GM12878 (cell line): ENCODE data around the gene PDGFB.

Source experiments
- CEBPB ChIP-seq, 2 experiments: fragments of 150-350 bp in 1 of 2; IDR thresholded peaks; 2 replicates each; pipeline ENCODE4 v1.6.1; 2012 to 2014; ENCODE audit warnings: low read depth in 2 of 2, low read length in 2 of 2, borderline replicate concordance in 1 of 2, inconsistent platforms in 1 of 2
- CEBPZ ChIP-seq: fragments of 150-350 bp; IDR thresholded peaks from 2 replicates; pipeline ENCODE4 v1.6.1; 2016; ENCODE audit warnings: low read depth, low read length
- E4F1 ChIP-seq: fragments of 450-650 bp; IDR thresholded peaks from 2 replicates; pipeline ENCODE4 v1.6.1; 2018; ENCODE audit warnings: borderline replicate concordance, mild to moderate bottlenecking; ENCODE audit not compliant: partially characterized antibody
- EP300 ChIP-seq, 2 experiments: fragments of 150-350 bp in 1 of 2; IDR thresholded peaks; 2 replicates each; pipeline ENCODE4 v1.6.1; 2011 to 2012; ENCODE audit warnings: low read depth in 2 of 2, low read length in 2 of 2, borderline replicate concordance in 1 of 2, improper control_type of control experiment in 1 of 2, inconsistent platforms in 1 of 2; ENCODE audit not compliant: control insufficient read depth in 1 of 2
- EZH2 ChIP-seq: IDR thresholded peaks from 2 replicates; pipeline ENCODE4 v1.6.1; 2012; ENCODE audit warnings: low read depth, mild to moderate bottlenecking, control low read depth, inconsistent platforms, low read length, borderline replicate concordance; ENCODE audit not compliant: control insufficient read depth
- MXI1 ChIP-seq: fragments of 150-350 bp; IDR thresholded peaks from 2 replicates; pipeline ENCODE4 v1.6.1; 2011; ENCODE audit warnings: low read depth, mild to moderate bottlenecking, inconsistent platforms, low read length, improper control_type of control experiment
- PAX5 ChIP-seq: IDR thresholded peaks from 2 replicates; pipeline ENCODE4 v1.6.1; 2011; ENCODE audit warnings: low read depth, low read length, borderline replicate concordance
- POLR2A ChIP-seq: IDR thresholded peaks from 2 replicates; pipeline ENCODE4 v1.6.1; 2011; ENCODE audit warnings: low read depth, mild to moderate bottlenecking, low read length
- SMC3 ChIP-seq: IDR thresholded peaks from 2 replicates; pipeline ENCODE4 v1.6.1; 2011; ENCODE audit warnings: low read length, improper control_type of control experiment, borderline replicate concordance
- TBL1XR1 ChIP-seq: IDR thresholded peaks from 2 replicates; pipeline ENCODE4 v1.6.1; 2012; ENCODE audit warnings: low read depth, low read length, improper control_type of control experiment
- TF ChIP-seq, protein P1 (sequence below), 3 experiments: IDR thresholded peaks in 2 of 3; conservative IDR thresholded peaks in 1 of 3; 2 replicates each; pipeline ENCODE4 v1.5.1; 2011; ENCODE audit warnings: low read depth in 3 of 3, low read length in 3 of 3, mild to moderate bottlenecking in 3 of 3, control low read depth in 2 of 3, moderate library complexity in 2 of 3, inconsistent platforms in 1 of 3, mixed read lengths in 1 of 3; ENCODE audit not compliant: control insufficient read depth in 2 of 3, insufficient read depth in 1 of 3; ENCODE audit errors: extremely low read depth in 1 of 3
- TF ChIP-seq, protein P2 (sequence below): IDR thresholded peaks from 2 replicates; pipeline ENCODE4 v1.6.1; 2012; ENCODE audit warnings: low read depth, low read length, improper control_type of control experiment
- TF ChIP-seq, protein P3 (sequence below): IDR thresholded peaks from 2 replicates; pipeline ENCODE4 v1.6.1; 2012; ENCODE audit warnings: mild to moderate bottlenecking, low read depth, low read length

DNA sequence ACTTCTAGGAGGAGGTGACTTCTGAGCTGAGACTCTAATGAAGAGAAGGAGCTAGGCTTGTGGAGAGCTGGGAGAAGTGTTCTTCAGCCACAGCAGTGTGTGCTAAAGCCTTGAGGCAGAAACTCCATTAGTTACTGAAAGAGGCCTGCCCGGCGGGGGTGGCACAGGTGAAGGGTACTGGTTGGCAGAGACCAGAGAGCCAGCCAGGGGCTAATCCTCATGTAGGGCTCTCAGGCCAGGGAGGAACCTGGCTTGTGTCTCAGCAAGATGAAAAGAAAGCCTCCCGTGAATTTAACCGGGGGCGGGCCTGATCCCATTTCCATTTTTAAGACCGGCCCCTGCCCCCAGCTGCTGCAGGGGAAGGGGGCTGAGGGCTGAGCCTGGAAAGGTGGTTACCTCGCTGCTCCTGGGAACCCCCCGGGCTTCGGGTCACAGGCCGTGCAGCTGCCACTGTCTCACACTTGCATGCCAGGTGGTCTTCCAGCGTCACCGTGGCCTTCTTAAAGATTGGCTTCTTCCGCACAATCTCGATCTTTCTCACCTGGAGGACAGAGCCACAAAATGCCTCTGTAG lies 15.0 kb downstream of the PDGFB start:
- TF ChIP-seq, protein P1, sequence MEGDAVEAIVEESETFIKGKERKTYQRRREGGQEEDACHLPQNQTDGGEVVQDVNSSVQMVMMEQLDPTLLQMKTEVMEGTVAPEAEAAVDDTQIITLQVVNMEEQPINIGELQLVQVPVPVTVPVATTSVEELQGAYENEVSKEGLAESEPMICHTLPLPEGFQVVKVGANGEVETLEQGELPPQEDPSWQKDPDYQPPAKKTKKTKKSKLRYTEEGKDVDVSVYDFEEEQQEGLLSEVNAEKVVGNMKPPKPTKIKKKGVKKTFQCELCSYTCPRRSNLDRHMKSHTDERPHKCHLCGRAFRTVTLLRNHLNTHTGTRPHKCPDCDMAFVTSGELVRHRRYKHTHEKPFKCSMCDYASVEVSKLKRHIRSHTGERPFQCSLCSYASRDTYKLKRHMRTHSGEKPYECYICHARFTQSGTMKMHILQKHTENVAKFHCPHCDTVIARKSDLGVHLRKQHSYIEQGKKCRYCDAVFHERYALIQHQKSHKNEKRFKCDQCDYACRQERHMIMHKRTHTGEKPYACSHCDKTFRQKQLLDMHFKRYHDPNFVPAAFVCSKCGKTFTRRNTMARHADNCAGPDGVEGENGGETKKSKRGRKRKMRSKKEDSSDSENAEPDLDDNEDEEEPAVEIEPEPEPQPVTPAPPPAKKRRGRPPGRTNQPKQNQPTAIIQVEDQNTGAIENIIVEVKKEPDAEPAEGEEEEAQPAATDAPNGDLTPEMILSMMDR (IDR thresholded peaks at IDR 0.05 in 2 of 3, conservative IDR thresholded peaks at IDR 0.05 in 1 of 3; ENCODE audit: control insufficient read depth in 2 of 3, extremely low read depth in 1 of 3, insufficient read depth in 1 of 3, low read depth in 3 of 3, low read length in 3 of 3), result no peak
- TF ChIP-seq SMC3 (no peak), MXI1 (no peak), POLR2A (no peak), PAX5 (no peak), E4F1 (no peak), TBL1XR1 (no peak), EZH2 (no peak), CEBPZ (no peak), EP300 (IDR thresholded peaks at IDR 0.05; ENCODE audit: borderline replicate concordance in 1 of 2, control insufficient read depth in 1 of 2, low read depth in 2 of 2, low read length in 2 of 2) (no peak), CEBPB (IDR thresholded peaks at IDR 0.05; ENCODE audit: borderline replicate concordance in 1 of 2, low read depth in 2 of 2, low read length in 2 of 2) (no peak)
- TF ChIP-seq, protein P2, sequence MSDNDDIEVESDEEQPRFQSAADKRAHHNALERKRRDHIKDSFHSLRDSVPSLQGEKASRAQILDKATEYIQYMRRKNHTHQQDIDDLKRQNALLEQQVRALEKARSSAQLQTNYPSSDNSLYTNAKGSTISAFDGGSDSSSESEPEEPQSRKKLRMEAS, result no peak
- TF ChIP-seq, protein P3, sequence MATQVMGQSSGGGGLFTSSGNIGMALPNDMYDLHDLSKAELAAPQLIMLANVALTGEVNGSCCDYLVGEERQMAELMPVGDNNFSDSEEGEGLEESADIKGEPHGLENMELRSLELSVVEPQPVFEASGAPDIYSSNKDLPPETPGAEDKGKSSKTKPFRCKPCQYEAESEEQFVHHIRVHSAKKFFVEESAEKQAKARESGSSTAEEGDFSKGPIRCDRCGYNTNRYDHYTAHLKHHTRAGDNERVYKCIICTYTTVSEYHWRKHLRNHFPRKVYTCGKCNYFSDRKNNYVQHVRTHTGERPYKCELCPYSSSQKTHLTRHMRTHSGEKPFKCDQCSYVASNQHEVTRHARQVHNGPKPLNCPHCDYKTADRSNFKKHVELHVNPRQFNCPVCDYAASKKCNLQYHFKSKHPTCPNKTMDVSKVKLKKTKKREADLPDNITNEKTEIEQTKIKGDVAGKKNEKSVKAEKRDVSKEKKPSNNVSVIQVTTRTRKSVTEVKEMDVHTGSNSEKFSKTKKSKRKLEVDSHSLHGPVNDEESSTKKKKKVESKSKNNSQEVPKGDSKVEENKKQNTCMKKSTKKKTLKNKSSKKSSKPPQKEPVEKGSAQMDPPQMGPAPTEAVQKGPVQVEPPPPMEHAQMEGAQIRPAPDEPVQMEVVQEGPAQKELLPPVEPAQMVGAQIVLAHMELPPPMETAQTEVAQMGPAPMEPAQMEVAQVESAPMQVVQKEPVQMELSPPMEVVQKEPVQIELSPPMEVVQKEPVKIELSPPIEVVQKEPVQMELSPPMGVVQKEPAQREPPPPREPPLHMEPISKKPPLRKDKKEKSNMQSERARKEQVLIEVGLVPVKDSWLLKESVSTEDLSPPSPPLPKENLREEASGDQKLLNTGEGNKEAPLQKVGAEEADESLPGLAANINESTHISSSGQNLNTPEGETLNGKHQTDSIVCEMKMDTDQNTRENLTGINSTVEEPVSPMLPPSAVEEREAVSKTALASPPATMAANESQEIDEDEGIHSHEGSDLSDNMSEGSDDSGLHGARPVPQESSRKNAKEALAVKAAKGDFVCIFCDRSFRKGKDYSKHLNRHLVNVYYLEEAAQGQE, result no peak
